ENCODE results near the gene ASAP2.

The ASAP2 gene

DNA sequence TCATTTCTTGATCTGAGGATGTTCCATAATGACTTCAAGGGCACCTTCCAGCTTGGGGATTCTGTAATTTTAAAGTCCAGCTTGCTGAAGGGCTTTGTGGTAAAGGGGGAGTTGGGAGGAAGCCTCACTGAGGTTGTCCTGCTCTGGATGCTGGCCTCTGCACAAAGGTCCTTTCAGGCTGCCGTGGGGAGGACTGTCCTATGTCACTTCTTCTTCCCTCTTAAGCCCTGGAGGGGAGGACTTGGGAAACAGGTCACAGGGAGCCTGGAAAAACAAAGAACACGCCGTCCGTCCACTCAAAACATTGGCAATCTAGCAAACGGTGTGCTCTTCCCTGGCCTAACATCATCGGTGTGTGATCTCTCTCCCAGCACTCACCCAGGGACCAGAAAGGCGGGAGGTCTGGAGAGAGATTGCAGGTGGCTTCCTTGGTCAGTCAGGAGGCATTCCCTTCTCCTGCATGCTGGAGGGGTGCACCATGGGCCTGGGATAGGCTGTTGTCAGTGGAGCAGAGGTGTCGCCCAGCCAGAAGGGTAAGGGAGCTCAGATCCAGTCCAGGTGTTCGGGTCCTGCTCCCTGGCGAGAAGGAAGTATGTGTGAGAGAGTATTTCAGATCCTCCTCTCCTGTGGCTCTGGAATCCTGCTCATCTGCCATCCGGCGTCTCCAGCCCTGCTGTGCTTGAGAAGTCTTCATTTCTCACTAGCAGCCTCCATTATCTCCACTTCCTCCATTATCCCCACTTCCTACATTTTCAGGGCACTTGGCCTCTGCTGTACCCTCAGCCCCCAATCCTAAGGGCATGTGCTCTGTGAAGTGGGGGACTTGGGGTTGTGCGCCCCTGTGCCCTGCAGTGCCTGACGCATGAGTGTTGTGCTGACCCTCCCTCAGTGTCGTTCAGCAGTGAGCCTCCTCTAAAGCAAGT lies 20.1 kb downstream of the ASAP2 start:
- no peaks in the 10 kb centered on the region for H3K9me3 Mint-ChIP-seq
- H3K36me3 Mint-ChIP-seq: no peaks in the 10 kb centered on the region
- H3K27me3 Mint-ChIP-seq: peaks cover 17% of the 10 kb centered on the region
- no peaks in the 10 kb centered on the region for H3K4me1 Mint-ChIP-seq
- no peak for DNase-seq (ENCODE audit: low spot score in 2 of 2)
- no peak overlapping the region for H3K27ac Mint-ChIP-seq
- H3K4me3 Mint-ChIP-seq: no peak overlapping the region
- ATAC-seq (ENCODE audit: low read depth): no peak

- Mint-ChIP-seq H3K4me3 (no peak overlapping the region), H3K36me3 (peaks cover 2% of the 10 kb centered on the region), H3K4me1 (no peaks in the 10 kb centered on the region), H3K27ac (no peak overlapping the region), H3K27me3 (peaks cover 24% of the 10 kb centered on the region), H3K9me3 (no peaks in the 10 kb centered on the region)
- ATAC-seq (ENCODE audit: low read depth) (no peak), DNase-seq (ENCODE audit: low spot score in 2 of 2) (no peak)
Measured at GRCh38 chr2:9228088-9228751, 21.6 kb downstream of the ASAP2 start.

DNA sequence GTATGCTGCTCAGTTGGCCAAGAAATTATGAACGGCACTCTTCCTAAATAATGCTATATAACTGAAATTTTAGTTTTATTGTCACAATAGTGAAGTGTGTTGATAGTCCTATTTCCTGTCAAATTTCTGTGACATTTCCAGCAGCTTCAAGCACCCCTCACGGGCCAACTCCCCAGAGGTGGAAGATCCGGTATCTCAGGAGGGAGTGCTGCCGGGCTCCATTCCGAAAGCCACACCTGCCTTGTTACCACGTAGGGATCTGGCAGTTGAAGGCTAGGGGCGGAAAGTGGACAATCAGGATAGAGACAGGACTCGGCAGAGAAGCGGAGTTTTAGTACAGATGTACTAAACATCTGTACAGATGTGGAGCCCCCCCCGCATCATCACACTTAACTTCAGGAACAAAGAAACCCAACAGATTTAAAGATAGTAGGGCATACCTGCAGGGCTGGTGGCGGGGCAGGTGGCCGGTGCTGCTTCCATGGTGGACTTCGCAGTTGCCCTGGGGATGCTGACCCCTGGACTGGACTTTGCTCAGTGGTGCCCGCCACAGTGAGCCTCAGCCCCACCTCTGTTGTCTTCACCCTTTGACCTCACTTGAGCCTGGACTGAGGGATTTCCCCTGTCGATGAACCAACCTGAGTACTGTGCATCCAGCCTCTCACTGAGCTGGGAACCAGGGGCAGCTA lies 22.3 kb downstream of the ASAP2 start:
- Mint-ChIP-seq H3K27me3 (peaks cover 24% of the 10 kb centered on the region), H3K36me3 (peaks cover 2% of the 10 kb centered on the region), H3K27ac (no peak overlapping the region), H3K4me1 (no peaks in the 10 kb centered on the region), H3K4me3 (no peak overlapping the region), H3K9me3 (no peaks in the 10 kb centered on the region)
- ATAC-seq (ENCODE audit: low read depth): no peak
- DNase-seq (ENCODE audit: low spot score in 2 of 2): no peak

DNA sequence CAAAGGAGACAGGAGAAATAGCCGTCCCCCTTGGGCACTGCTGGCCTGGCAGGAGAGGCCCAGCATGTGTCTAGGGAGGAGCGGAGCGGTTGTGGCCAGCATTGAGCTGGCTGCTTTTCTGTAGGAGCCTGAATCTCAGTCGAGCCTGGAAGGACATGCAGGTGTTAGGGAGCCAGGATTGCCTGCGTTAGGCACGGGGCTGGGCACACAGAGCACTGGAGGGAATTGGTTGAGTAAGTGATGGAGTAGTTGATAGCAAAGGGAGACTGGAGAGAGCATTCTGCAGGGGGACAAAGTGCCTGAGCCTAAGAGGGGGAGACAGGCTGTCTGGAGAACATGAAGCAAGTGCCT lies 22.8 kb downstream of the ASAP2 start:
- Mint-ChIP-seq H3K27me3 (peaks cover 24% of the 10 kb centered on the region), H3K9me3 (no peaks in the 10 kb centered on the region), H3K36me3 (peaks cover 2% of the 10 kb centered on the region), H3K4me1 (no peaks in the 10 kb centered on the region), H3K27ac (no peak overlapping the region), H3K4me3 (no peak overlapping the region)
- DNase-seq (ENCODE audit: low spot score in 2 of 2) (no peak), ATAC-seq (ENCODE audit: low read depth) (no peak)

DNA sequence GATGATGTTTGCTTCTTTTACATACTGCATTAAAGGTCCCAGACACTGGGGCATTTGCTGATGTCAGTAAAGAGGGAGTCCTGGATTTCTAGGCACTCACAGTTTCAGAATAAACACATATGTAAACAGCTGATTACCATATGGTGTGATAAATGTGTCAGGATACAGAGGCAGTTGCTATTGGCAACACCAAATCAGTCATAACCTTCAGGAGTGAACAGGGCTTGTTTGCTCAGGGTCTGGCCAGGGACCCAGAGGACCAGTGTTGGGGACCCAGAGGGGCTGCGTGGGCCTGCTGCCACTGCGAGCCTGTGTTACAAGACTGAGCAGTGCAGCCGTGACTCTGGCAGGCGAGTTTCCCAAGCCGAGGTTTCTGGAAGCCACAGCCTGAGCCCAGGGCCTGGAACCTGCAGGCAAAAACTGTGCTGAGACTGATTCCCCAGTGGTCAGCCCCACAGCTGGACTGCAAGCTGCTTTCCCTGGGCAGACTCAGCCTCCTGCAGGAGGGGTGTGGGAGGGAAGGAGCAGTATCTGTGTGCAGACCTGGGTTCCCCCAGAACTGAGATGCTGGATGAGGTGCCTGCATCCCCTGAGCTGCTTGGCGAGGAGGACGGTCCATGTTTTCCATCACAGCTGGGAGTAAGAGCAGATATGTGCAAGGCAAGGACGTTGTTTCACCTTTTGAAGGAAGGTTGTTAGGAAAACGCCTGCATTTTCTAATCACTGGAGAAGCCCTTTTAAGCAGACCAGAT lies 23.6 kb downstream of the ASAP2 start:
- Mint-ChIP-seq H3K4me1 (no peaks in the 10 kb centered on the region), H3K27ac (no peak overlapping the region), H3K4me3 (no peak overlapping the region), H3K36me3 (peaks cover 2% of the 10 kb centered on the region), H3K9me3 (no peaks in the 10 kb centered on the region), H3K27me3 (peaks cover 24% of the 10 kb centered on the region)
- DNase-seq (ENCODE audit: low spot score in 2 of 2) (no peak), ATAC-seq (ENCODE audit: low read depth) (no peak)

DNA sequence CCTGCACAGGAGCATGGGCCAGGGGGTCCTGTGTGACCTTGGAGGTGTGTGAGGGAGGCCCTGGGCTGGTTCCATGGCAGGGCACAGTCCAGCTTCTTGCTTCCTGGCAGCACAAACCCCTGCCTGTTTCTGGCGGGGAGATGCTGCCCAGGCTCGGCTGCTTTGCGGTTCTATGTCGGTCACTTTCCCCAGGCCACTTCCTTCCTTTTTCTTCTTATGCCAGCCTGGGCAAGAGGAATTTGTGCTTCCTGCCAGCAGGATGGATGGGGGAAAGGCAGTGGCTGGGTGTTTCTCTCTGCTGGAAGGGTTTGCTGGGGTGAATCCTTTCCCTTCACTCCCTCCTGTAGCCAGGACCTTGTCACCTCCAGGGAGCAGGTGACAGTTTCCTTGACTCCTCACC lies 24.3 kb downstream of the ASAP2 start:
- Mint-ChIP-seq H3K27ac (no peak overlapping the region), H3K36me3 (peaks cover 2% of the 10 kb centered on the region), H3K4me1 (no peaks in the 10 kb centered on the region), H3K27me3 (peaks cover 24% of the 10 kb centered on the region), H3K9me3 (no peaks in the 10 kb centered on the region), H3K4me3 (no peak overlapping the region)
- no peak for DNase-seq (ENCODE audit: low spot score in 2 of 2)
- ATAC-seq (ENCODE audit: low read depth): no peak

DNA sequence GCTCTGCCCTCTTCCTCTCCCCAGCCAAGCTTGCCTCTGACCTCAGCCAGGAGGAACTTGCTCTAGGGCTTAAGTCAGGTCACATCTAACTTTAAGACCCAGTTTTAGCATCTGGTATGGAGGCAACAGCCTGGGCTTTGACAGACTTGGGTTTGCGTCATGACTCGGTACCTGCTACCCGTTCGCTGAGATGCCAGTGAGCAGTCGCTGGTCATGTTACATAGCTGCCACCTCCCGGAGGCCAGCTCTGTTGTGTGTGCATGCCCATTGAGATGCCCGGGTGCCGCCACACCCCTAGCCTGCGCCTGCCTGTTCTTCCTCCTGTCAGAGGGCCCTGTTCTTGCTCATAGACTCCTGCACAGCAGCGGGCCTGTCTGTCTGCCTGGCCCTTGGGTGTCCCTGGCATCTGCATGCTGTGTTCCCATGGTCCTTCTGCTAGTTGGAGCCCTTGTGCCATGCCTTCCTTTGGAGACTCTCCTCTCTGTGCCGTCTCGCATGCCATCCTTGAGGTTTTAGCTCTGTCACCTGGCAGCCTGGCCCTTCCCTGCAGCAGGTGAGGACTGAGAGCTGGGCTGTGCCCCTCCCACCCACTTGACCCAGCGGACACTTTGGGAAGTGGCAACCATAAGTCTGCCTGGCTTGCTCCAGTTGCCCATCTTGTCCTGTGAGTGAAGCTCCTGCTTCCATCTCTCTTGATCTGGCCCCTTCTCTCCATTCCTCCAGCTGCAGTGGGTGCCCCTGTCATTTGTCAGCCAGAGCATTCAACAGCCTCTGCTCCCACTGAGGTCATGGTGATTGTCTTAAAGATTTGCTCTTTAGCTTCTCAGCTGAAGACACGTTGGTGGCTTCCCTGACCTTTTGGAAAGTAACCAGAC lies 24.9 kb downstream of the ASAP2 start:
- no peak for ATAC-seq (ENCODE audit: low read depth)
- no peaks in the 10 kb centered on the region for H3K9me3 Mint-ChIP-seq
- H3K27me3 Mint-ChIP-seq: peaks cover 24% of the 10 kb centered on the region

GRCh38 chr2:9232166-9232479 lies 25.5 kb downstream of the ASAP2 start:
- H3K36me3 Mint-ChIP-seq: peaks cover 2% of the 10 kb centered on the region
- H3K27ac Mint-ChIP-seq: no peak overlapping the region
- no peaks in the 10 kb centered on the region for H3K4me1 Mint-ChIP-seq
- no peak overlapping the region for H3K4me3 Mint-ChIP-seq
- DNase-seq (ENCODE audit: low spot score in 2 of 2): no peak
- peaks cover 24% of the 10 kb centered on the region for H3K27me3 Mint-ChIP-seq
- H3K9me3 Mint-ChIP-seq: no peaks in the 10 kb centered on the region
- no peak for ATAC-seq (ENCODE audit: low read depth)

More for the DNA sequence above, 24.9 kb downstream of the ASAP2 start:
- H3K36me3 Mint-ChIP-seq: peaks cover 2% of the 10 kb centered on the region
- no peak overlapping the region for H3K4me3 Mint-ChIP-seq
- H3K27ac Mint-ChIP-seq: no peak overlapping the region
- H3K4me1 Mint-ChIP-seq: no peaks in the 10 kb centered on the region
- no peak for DNase-seq (ENCODE audit: low spot score in 2 of 2)

DNA sequence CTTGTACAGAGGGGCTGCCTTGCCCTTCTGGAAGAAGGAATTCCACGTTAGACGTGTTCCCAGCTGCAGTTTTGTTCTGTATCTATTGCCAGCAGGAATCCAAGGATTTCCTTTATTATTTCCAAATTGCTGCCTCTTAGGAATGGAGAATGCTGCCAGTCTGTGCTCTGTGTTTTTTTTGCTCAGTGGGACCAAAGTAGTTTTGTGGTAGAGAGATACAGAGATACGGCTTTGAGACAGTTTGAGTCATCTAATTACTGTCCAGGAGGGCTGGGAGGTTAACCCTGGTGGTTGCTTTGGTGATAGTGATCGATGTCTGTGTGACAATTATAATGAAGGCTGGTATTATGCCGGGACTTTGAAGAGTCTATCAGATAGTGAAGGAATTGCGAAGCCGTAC lies 26.3 kb downstream of the ASAP2 start:
- no peaks in the 10 kb centered on the region for H3K9me3 Mint-ChIP-seq
- H3K27ac Mint-ChIP-seq: no peak overlapping the region
- peaks cover 2% of the 10 kb centered on the region for H3K36me3 Mint-ChIP-seq
- DNase-seq (ENCODE audit: low spot score in 2 of 2) (no peak), ATAC-seq (ENCODE audit: low read depth) (no peak)
- H3K27me3 Mint-ChIP-seq: peaks cover 23% of the 10 kb centered on the region
- H3K4me3 Mint-ChIP-seq: no peak overlapping the region
- no peaks in the 10 kb centered on the region for H3K4me1 Mint-ChIP-seq

GRCh38 chr2:9234680-9235146 lies 28.1 kb downstream of the ASAP2 start:
- Mint-ChIP-seq H3K9me3 (no peaks in the 10 kb centered on the region), H3K36me3 (peaks cover 2% of the 10 kb centered on the region), H3K4me3 (no peak overlapping the region), H3K27me3 (peaks cover 18% of the 10 kb centered on the region), H3K27ac (no peak overlapping the region), H3K4me1 (no peaks in the 10 kb centered on the region)
- ATAC-seq (ENCODE audit: low read depth) (no peak), DNase-seq (ENCODE audit: low spot score in 2 of 2) (no peak)

GRCh38 chr2:9235147-9236044 lies 28.8 kb downstream of the ASAP2 start:
- DNase-seq (ENCODE audit: low spot score in 2 of 2): no peak
- H3K9me3 Mint-ChIP-seq: no peaks in the 10 kb centered on the region
- peaks cover 2% of the 10 kb centered on the region for H3K36me3 Mint-ChIP-seq

DNA sequence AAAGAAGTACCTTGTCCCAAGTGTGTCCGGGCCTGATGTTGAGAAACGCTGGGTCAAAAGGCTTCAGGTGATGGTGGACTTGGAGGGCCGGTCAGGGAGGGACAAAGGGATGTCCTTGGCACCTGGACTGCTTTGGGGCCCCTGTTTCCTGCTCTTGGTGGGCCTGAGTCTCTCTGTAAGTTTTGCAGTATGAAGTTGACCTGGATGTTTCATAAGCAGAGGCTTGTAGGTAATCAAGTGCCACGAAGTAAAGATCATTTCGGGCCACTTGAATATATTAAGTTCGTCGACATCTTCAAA lies 29.4 kb downstream of the ASAP2 start:
- Mint-ChIP-seq H3K4me3 (no peak overlapping the region), H3K9me3 (no peaks in the 10 kb centered on the region), H3K27ac (no peak overlapping the region), H3K27me3 (peaks cover 20% of the 10 kb centered on the region), H3K36me3 (peaks cover 2% of the 10 kb centered on the region), H3K4me1 (no peaks in the 10 kb centered on the region)
- no peak for DNase-seq (ENCODE audit: low spot score in 2 of 2)
- ATAC-seq (ENCODE audit: low read depth): no peak

More at GRCh38 chr2:9235147-9236044, 28.8 kb downstream of the ASAP2 start:
- ATAC-seq (ENCODE audit: low read depth): no peak
- Mint-ChIP-seq H3K27me3 (peaks cover 17% of the 10 kb centered on the region), H3K27ac (no peak overlapping the region), H3K4me1 (no peaks in the 10 kb centered on the region), H3K4me3 (no peak overlapping the region)
